ENCODE measurements around the gene MVB12B. TPM values are rescaled to one million over a fixed set of nuclear protein-coding genes. Genes with fewer than 3 reads are reported as not detected.
A peak's percentile ranks its signal among the peaks of the same experiment; 100 is the strongest.

MVB12B gene
- total RNA-seq, 1 donor from 2014 or later: 18.4 TPM

- peak; percentile 66 for DNase-seq
These were observed 37.4 kb downstream of the MVB12B start for GRCh38 chr9:126363847-126364671.

GRCh38 chr9:126365780-126366179 is 39.2 kb downstream of the MVB12B start:
- DNase-seq: no peak

GRCh38 chr9:126366366-126367011 is 39.9 kb downstream of the MVB12B start:
- DNase-seq: no peak

- DNase-seq: no peak
These were observed 40.5 kb downstream of the MVB12B start for GRCh38 chr9:126367139-126367538.

DNA sequence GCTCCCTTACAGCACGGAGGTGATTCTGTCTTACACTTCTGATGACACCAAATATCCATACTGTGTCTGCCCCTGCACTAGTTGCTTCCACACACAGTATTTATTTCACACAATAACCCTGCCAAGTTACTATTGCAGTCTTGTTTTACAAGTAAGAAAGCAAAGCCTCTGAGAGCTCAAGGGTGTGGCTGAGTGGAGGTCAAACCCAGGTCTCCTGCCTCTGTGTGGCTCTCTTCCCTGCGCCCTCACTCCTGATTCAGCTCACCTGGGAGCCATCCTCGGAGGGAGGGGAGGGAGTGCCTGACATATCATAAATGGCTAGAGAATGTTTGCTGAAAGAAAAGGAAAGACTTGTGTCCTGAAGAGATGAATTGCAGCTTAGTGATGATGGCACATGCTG is 41.0 kb downstream of the MVB12B start:
- no peak for DNase-seq

- no peak for DNase-seq
These were observed 41.4 kb downstream of the MVB12B start for GRCh38 chr9:126368020-126368419.

DNA sequence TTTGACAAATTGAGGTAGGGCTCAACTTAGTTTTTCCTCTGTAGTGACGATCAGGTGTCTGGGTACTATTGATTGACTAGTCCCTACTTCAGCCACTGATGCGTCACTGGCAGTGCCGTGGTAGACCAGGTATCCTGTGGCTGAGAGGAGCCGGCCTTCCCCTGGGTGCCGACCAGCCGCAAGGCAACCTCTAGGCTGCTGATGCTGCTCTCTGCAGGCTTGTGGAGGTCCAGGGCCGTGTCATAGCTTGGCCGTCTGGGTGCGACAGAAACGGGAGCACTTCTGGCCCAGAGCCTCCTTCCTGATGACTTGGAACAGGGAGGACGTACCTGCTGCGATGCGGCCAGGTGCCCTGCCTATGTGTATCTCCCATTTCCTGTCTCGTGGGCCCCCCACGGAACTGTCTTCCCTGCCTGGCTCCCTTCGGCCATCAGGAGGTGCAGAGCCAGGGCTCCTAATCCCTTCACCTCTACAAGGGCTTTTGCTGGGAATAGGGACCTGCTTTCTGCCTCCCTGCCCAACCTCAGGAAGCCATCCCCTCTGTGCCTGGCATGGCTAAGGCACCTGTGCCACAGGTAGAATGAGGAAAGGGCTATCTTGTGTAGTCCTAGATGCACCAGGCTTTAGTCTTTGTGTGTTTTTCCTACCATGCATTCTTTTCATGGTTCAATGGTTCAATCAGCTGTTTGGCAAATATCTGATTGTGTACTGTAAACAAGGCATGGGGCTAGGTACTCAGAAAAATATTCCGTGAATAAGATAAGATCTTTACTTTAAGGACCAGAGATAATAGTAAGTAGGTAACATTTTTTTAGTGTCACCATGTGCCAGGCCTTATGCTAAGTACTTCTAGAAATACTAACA is 44.6 kb downstream of the MVB12B start:
- no peak for DNase-seq

- peak; percentile 56 for DNase-seq
These were observed 46.1 kb downstream of the MVB12B start for GRCh38 chr9:126372716-126373115.

- peak; percentile 93 for DNase-seq
These were observed 46.6 kb downstream of the MVB12B start for GRCh38 chr9:126373241-126373640.

- DNase-seq: no peak
These were observed 47.7 kb downstream of the MVB12B start for GRCh38 chr9:126374366-126374781.

DNA sequence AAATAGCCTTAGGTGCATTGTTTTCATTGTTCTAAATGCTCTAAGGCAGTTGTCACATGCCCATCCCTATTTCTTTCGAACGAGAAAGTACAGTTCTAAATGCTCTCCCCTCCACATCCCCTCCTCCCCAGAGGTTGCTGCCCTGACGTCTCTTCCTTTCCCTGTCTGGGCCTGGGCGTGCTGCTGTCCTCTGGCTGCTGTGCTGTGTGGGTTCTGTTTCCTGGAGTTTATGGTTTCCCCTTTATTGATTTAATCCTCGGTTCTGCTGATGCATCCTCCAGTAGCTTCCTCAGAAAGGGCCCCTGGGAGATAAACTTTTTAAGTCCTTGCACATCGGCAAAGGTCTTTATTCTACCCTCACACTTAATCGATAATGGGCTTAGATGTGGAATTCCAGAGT is 48.8 kb downstream of the MVB12B start:
- peak; percentile 74 for DNase-seq

DNA sequence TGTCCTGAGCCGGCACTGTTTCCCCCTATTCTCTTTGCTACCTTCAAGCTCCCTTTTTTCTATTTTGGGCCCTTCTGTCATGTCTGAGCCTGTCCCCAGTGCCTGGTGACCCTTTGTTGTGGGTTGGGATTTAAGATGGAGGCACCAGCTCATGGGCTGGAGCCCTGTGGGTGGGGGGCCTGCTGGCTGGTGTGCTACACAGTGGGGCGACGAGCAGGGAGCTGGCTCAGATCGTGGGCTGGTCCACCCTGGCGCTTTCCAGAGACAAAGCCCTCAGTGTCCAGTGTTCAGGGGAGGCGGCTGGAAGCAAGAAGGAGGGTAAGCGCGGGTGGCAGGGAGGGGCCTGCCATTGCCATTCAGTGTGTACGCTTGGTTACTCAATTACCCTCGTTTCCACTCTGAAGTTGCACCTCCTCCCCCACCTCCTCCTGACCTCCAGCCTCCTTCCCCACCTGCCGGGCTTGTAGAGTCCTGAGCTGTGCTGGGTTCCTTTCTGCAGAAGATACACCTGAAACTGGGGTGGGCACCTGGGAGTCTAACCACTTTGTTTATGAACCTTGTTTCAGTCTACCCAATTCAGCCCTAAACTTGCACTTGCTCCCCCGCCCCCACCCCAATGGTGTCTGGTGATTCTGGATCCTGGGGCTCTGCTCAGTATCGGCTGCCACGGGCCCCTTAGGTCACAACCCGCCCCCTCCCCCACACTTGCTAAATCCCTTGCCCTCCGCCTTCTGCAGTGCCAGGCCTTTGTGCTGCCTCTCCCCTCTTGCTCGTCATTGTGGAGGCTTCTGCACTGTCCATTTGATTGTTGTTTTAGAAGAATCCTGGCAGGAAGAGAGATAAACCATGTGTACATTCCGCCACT is 49.9 kb downstream of the MVB12B start:
- DNase-seq: no peak

DNA sequence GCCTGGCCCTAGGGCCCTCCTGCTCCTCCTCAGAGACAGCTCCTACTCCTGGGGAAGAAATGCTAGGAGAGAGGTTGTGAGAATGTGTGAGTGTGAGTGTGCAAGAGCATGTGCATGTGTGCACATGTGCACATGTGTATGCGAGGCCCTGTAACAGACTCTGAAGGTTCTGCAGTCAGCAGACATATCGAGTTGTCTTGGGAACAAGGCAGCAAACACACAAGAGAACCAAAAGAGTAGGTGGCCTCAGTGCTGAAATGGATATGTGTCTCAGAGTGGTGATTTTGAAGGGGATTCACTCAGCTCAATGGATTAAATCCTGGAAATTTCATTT is 50.5 kb downstream of the MVB12B start:
- DNase-seq: no peak

- no peak for DNase-seq
These were observed 50.9 kb downstream of the MVB12B start for GRCh38 chr9:126377536-126377935.

DNA sequence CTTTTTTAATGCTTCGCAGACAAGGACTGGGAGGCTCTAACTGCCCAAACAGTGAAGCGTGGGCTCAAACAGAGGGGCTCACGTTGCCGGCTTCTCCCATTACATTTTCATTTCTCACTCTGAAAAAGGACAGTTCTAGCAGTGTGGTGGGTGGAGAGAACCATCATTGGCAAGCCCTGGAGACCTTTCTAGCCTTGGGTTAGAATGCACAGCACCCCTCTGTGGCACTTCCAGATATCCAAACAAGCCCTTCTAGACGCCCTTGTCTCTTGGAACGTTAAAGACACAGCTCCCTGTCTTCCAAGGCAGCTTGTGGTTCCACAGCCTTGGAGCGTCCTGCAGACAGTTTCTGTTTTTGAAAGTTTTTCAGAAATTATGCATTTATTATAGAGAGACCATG is 52.1 kb downstream of the MVB12B start:
- no peak for DNase-seq

GRCh38 chr9:126379661-126380360 is 53.2 kb downstream of the MVB12B start:
- no peak for DNase-seq

DNA sequence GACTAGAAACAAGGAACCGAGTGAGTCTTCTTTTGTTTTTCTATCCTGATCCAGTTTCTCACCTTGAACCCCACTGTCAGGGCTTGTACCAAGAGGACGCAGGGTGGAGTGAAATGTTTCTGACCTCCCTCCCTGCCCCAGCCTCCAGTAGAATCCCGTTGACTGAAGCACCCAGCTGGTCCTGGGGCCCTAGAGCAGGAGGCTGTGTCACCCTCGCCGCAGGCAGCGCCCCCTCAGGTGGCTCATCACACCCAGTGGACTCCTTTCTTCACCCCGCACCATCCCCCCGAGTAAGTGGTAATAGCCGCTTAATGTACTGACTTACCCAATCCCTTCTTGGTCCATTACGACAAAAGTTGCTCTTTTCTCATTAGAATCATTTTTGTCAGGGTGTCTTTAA is 53.8 kb downstream of the MVB12B start:
- no peak for DNase-seq

DNA sequence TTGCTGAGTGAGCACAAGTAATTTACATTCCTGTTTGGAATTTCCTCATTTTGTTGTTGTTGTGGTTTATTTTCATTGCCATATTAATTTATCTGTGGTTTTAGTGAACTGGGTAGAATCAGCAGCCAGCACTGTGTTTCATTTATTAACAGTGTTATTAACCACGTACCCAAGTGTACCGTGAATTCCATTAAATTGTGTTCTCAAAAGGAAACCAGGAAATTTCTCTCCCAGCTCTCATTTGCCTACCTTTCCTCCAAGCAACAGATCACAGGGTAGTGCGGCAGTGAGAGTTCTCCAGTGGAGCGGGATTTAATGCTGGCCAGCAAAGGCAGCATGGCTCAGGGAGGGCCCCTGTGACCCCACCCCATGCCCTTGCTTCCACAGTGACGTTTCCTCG is 54.6 kb downstream of the MVB12B start:
- DNase-seq: no peak

DNA sequence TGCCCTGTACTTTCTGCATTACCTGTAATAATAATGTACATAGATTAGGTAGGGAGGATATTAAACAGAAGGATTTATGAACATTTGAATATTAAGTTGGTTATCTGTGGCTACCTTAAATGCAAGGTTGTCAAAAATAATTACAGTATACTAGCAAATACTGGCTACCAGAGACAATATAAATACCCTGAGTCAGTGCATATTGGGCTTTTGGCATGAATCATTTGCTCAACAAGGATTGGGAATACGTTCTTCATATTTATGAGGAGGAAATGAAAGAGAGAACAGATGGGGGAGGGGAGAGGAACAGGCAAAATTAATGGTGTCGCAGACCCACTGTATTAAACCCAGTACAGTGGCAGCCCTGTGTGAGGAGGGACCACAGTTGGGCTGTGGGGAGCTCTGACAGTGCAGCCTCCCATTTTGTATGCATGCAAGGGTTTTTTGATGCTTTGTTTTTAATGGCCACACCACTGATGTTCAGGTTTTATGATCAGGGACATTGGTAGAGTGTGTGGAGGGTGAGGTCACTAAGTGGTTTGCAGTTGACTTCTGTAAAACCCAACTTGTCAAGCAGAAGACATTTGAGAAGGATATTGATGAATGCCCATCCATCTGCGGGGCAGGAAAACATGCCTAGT is 56.9 kb downstream of the MVB12B start:
- DNase-seq: no peak

GRCh38 chr9:126384926-126385325 is 58.3 kb downstream of the MVB12B start:
- no peak for DNase-seq

- DNase-seq: peak; percentile 74
These were observed 59.5 kb downstream of the MVB12B start for GRCh38 chr9:126386088-126386487.

All from dermis blood vessel endothelial cell (primary cell).